HG03575 (cell line): ENCODE measurements around the gene RPL27A.

ENCODE experiments used
- ATAC-seq: cut with Tn5 transposase; IDR thresholded peaks from one replicate; pipeline ENCODE4 v1.9.1; 2021; ENCODE audit not compliant: unreplicated experiment, insufficient number of reproducible peaks, low FRiP score; ENCODE audit errors: extremely low read depth

Gene RPL27A

DNA sequence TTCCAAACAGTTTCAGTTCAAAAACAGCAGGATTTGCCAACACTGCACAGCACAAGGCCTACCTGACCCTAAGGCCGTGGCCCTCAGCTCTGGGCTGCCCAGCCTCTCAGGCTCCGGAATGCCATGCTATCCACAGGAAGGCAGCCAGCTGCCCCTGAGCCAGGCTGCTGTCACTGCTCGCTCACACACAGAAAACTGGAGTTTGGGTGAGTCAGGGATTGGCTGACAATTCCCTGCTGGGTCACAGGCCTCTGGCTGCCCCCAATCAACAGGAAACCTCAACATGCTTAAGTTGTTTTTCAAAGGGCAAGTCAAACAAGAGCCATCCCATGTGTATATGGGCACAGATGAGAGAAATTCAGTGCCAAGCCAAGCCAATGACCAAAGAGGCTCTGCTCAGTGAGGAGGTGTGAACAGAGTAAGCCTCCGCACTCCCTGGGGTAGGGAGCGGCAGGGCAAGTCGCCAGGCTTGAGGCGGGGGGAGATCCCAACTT, 50.2 kb downstream of the RPL27A start:
- no peak for ATAC-seq

DNA sequence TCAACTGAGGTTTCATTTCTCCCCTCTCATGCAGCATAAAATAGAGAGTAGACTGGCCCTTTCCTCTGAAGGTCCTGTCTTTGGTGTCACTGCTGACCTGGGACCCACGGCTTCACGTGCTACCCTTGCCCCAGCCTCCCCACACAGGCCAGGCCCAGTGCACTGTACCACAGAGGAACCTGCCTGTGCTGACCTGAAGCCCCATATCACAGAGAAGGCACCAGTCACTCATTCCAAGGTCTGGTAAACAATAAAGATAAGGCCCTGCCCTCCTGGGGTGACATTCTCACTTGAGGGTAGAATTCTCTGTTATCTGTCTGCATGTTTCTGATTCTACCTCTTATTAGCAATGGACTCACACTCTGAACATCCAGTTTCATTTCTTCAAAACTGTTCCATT, 51.3 kb downstream of the RPL27A start:
- ATAC-seq: no peak

DNA sequence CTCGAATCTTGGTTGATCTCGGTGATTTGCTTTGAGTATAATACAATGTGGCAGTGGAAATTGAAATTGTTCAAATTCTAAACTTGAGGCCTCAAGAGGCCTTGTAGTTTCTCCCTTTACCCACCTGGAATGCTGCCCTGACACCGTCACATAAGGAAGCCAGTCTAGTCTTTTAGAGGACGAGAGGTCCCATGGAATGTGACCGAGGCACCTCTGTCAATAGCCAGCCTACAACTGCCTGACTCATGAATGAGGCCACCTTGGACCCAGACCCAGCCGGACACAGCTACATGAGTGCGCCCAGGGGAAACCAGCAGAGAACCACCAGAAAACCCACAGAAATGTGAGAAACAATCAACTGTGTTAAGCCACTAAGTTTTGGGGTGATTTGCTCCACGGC, 52.5 kb downstream of the RPL27A start:
- no peak for ATAC-seq

DNA sequence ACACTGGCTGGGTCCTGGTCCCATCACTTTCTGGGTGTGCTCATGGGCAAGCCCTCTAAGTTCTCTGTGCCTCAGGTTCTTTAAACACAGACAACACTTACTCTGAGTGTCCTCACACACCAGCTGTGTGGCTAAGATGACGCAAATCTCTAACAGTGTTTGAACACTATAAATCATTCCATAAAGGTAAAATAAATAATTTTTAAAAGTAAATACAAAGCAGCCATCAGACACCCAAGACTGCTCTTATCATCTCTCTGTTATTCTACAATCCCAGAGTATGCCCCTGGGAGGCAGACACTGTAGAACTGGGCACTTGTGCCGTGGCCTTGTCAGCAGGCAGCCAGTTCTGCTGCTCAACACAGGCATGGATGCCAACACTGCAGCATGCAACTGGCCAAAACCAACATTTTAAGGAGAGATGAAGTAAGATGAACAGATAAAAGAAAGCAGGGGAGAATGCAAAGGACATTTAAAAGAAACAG, 56.8 kb downstream of the RPL27A start:
- no peak for ATAC-seq
